Measurements from ENCODE around the gene CUL7. TPM values are rescaled to one million over a fixed set of nuclear protein-coding genes. Genes with fewer than 3 reads are reported as not detected.

Gene CUL7
- total and polyA plus RNA-seq, 2 donors: 10.8 to 26.5 TPM

Other genes with a start within 250 kb of the CUL7 start
- gene RPL7L1, start 174.2 kb downstream of the CUL7 start, total RNA-seq: 96.9 TPM
- 48.8 TPM for gene RPL7L1, start 174.2 kb downstream of the CUL7 start, polyA plus RNA-seq
- not detected for gene PTCRA, start 137.8 kb downstream of the CUL7 start, total RNA-seq
- not detected for gene PTCRA, start 137.8 kb downstream of the CUL7 start, polyA plus RNA-seq
- 15.8 TPM for gene CNPY3, start 124.4 kb downstream of the CUL7 start, total RNA-seq
- 43.8 TPM for gene CNPY3, start 124.4 kb downstream of the CUL7 start, polyA plus RNA-seq
- gene GNMT, start 93.1 kb downstream of the CUL7 start, total RNA-seq: 0.42 TPM
- 0.52 TPM for gene GNMT, start 93.1 kb downstream of the CUL7 start, polyA plus RNA-seq
- gene PEX6, start 74.7 kb downstream of the CUL7 start, total RNA-seq: 12.2 TPM
- 18.9 TPM for gene PEX6, start 74.7 kb downstream of the CUL7 start, polyA plus RNA-seq
- 30.1 TPM for gene PPP2R5D, start 69.3 kb downstream of the CUL7 start, total RNA-seq
- 43.0 TPM for gene PPP2R5D, start 69.3 kb downstream of the CUL7 start, polyA plus RNA-seq
- gene MEA1, start 39.9 kb downstream of the CUL7 start, total RNA-seq: 29.1 TPM
- 87.7 TPM for gene MEA1, start 39.9 kb downstream of the CUL7 start, polyA plus RNA-seq
- gene KLHDC3, start 39.6 kb downstream of the CUL7 start, total RNA-seq: 75.8 TPM
- 90.4 TPM for gene KLHDC3, start 39.6 kb downstream of the CUL7 start, polyA plus RNA-seq
- gene RRP36, start 32.2 kb downstream of the CUL7 start, total RNA-seq: 37.1 TPM
- 38.1 TPM for gene RRP36, start 32.2 kb downstream of the CUL7 start, polyA plus RNA-seq
- 9.3 TPM for gene MRPL2, start 5.6 kb upstream of the CUL7 start, total RNA-seq
- gene MRPL2, start 5.6 kb upstream of the CUL7 start, polyA plus RNA-seq: 61.6 TPM
- 17.1 TPM for gene KLC4, start 5.8 kb upstream of the CUL7 start, total RNA-seq
- 31.9 TPM for gene KLC4, start 5.8 kb upstream of the CUL7 start, polyA plus RNA-seq
- gene PTK7, start 22.5 kb upstream of the CUL7 start, total RNA-seq: 89.6 TPM
- 49.6 TPM for gene PTK7, start 22.5 kb upstream of the CUL7 start, polyA plus RNA-seq
- gene SRF, start 117.4 kb upstream of the CUL7 start, total RNA-seq: 19.2 TPM
- gene SRF, start 117.4 kb upstream of the CUL7 start, polyA plus RNA-seq: 116 TPM
- gene CUL9, start 128.3 kb upstream of the CUL7 start, total RNA-seq: 20.6 TPM
- 23.5 TPM for gene CUL9, start 128.3 kb upstream of the CUL7 start, polyA plus RNA-seq
- gene DNPH1, start 175.6 kb upstream of the CUL7 start, total RNA-seq: 18.2 TPM
- 108 TPM for gene DNPH1, start 175.6 kb upstream of the CUL7 start, polyA plus RNA-seq
- gene TTBK1, start 189.6 kb upstream of the CUL7 start, total RNA-seq: 0.32 TPM
- gene TTBK1, start 189.6 kb upstream of the CUL7 start, polyA plus RNA-seq: 0.20 TPM
- gene SLC22A7, start 244.4 kb upstream of the CUL7 start, total RNA-seq: not detected
- gene SLC22A7, start 244.4 kb upstream of the CUL7 start, polyA plus RNA-seq: 0.15 TPM

Data from urinary bladder (tissue), 2 donors.